Tibial nerve (tissue), 4 donors: ENCODE results near the gene MRPL2. TPM values are rescaled to one million over a fixed set of nuclear protein-coding genes. Genes with fewer than 3 reads are reported as not detected.

Source experiments
- DNase-seq, 2 donors: peaks; one replicate each; pipeline ENCODE4 v3.0.0-alpha.2; 2019; ENCODE audit warnings: low spot score in 2 of 2
- H3K27ac ChIP-seq, 4 donors: fragments of 200-600 bp; sonication (generic) in 3 of 4; one replicate each; pipeline ENCODE4 v1.5.1; 2017 to 2019; ENCODE audit warnings: mild to moderate bottlenecking in 1 of 4
- H3K27me3 ChIP-seq, 2 donors: fragments of 200-600 bp; sonication (generic) in 1 of 2; one replicate each; pipeline versions ENCODE4 v1.5.1 to v1.6.0; 2017 to 2019
- H3K36me3 ChIP-seq, 3 donors: fragments of 200-600 bp; sonication (generic); one replicate each; pipeline ENCODE4 v1.5.1; 2018 to 2019
- H3K4me1 ChIP-seq, 4 donors: fragments of 200-600 bp; sonication (generic) in 3 of 4; one replicate each; pipeline ENCODE4 v1.5.1; 2017 to 2019
- H3K4me3 ChIP-seq, 4 donors: fragments of 200-600 bp; sonication (generic) in 3 of 4; one replicate each; pipeline ENCODE4 v1.5.1; 2017 to 2019; ENCODE audit warnings: mild to moderate bottlenecking in 1 of 4, moderate library complexity in 1 of 4
- H3K9me3 ChIP-seq, 4 donors: fragments of 200-600 bp; sonication (generic) in 3 of 4; one replicate each; pipeline ENCODE4 v1.5.1; 2017 to 2019
- EP300 ChIP-seq, 2 donors: sonication (generic); formaldehyde crosslinking; IDR thresholded peaks; one replicate each; pipeline ENCODE4 v1.6.1; 2017; ENCODE audit warnings: antibody characterized with exemption in 2 of 2, mild to moderate bottlenecking in 1 of 2
- POLR2A ChIP-seq, 2 donors: fragments of 450-650 bp; IDR thresholded peaks; one replicate each; pipeline ENCODE4 v1.6.1; 2017; ENCODE audit warnings: antibody characterized with exemption in 2 of 2, mild to moderate bottlenecking in 2 of 2, moderate library complexity in 2 of 2
- WGBS, 2 donors: methylation state at CpG; one replicate each; pipeline ENCODE4 v1.1.5; 2018; 5-methylcytosine and 5-hydroxymethylcytosine counted together
- total RNA-seq, 4 donors: library from RNA; depleted of rRNA; stranded (reverse); fragments of >200 nt; gene quantifications; one replicate each; pipeline ENCODE4 v1.1.0, GENCODE V29; 2016
- TF ChIP-seq, protein P1 (sequence below), 5 experiments: fragments of 200-600 bp in 3 of 5; fragments of 450-650 bp in 2 of 5; sonication (generic) in 3 of 5; IDR thresholded peaks; one replicate each; pipeline ENCODE4 v1.5.1; 2016 to 2019; ENCODE audit warnings: antibody characterized with exemption in 5 of 5, mild to moderate bottlenecking in 3 of 5, moderate library complexity in 2 of 5

The MRPL2 gene
- total RNA-seq, 4 donors from 2014 or later = 8.4 to 17.3 (median 11.6) TPM

DNA sequence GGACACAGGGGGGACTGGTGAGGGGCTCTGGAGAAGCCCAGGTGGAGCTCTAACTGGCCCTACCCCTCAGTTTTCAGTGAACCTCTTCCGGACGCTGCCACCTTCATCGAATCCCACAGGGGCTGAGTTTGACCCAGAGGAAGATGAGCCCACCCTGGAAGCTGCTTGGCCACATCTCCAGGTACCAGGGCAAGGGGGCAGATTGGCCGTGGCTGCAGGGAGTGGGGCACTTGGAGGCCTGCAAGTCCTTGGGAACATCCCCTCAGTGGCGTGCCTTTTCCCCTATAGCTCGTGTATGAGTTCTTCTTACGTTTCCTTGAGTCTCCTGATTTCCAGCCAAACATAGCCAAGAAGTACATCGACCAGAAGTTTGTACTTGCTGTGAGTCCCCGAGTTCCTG, 52.1 kb downstream of the MRPL2 start:
- peaks cover 0 to 71% (median 8%) of the 10 kb centered on the region in 3 donors for H3K36me3 ChIP-seq
- WGBS, 2 donors = 89 to 93% methylated on average over 9 of the region's 9 CpGs

GRCh38 chr6:43006251-43006650, 53.0 kb downstream of the MRPL2 start:
- TF ChIP-seq, protein P1, sequence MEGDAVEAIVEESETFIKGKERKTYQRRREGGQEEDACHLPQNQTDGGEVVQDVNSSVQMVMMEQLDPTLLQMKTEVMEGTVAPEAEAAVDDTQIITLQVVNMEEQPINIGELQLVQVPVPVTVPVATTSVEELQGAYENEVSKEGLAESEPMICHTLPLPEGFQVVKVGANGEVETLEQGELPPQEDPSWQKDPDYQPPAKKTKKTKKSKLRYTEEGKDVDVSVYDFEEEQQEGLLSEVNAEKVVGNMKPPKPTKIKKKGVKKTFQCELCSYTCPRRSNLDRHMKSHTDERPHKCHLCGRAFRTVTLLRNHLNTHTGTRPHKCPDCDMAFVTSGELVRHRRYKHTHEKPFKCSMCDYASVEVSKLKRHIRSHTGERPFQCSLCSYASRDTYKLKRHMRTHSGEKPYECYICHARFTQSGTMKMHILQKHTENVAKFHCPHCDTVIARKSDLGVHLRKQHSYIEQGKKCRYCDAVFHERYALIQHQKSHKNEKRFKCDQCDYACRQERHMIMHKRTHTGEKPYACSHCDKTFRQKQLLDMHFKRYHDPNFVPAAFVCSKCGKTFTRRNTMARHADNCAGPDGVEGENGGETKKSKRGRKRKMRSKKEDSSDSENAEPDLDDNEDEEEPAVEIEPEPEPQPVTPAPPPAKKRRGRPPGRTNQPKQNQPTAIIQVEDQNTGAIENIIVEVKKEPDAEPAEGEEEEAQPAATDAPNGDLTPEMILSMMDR (IDR thresholded peaks at IDR 0.05) = no peak
- no peak for TF ChIP-seq EP300 (IDR thresholded peaks at IDR 0.05)
- no peak for TF ChIP-seq POLR2A (IDR thresholded peaks at IDR 0.05)
- Histone ChIP-seq H3K9me3 (no peaks in the 10 kb centered on the region), H3K4me3 (no peak overlapping the region), H3K36me3 (peaks cover 0 to 63% (median 5%) of the 10 kb centered on the region in 3 donors), H3K27ac (no peak overlapping the region), H3K27me3 (no peaks in the 10 kb centered on the region), H3K4me1 (no peaks in the 10 kb centered on the region)
- WGBS, 2 donors = 91 to 97% methylated on average over 11 of the region's 11 CpGs
- DNase-seq = no peak

More for the DNA sequence above, 52.1 kb downstream of the MRPL2 start:
- Histone ChIP-seq H3K27me3 (no peaks in the 10 kb centered on the region), H3K27ac (no peak overlapping the region), H3K9me3 (no peaks in the 10 kb centered on the region), H3K4me1 (peaks cover 0 to 8% (median 0%) of the 10 kb centered on the region in 4 donors), H3K4me3 (no peak overlapping the region)
- TF ChIP-seq POLR2A (IDR thresholded peaks at IDR 0.05) (no peak), EP300 (IDR thresholded peaks at IDR 0.05) (no peak)
- TF ChIP-seq, protein P1 (IDR thresholded peaks at IDR 0.05) = no peak
- DNase-seq = no peak

- TF ChIP-seq POLR2A (IDR thresholded peaks at IDR 0.05) = no peak
- no peak for TF ChIP-seq EP300 (IDR thresholded peaks at IDR 0.05)
- TF ChIP-seq, protein P1 (IDR thresholded peaks at IDR 0.05) = no peak
- no peaks in the 10 kb centered on the region for H3K27me3 ChIP-seq
- WGBS, 2 donors = 91 to 94% methylated on average over 5 of the region's 5 CpGs
- no peak overlapping the region for H3K4me3 ChIP-seq
- DNase-seq = no peak
- peaks cover 0 to 63% (median 5%) of the 10 kb centered on the region in 3 donors for H3K36me3 ChIP-seq
- no peak overlapping the region for H3K27ac ChIP-seq
- no peaks in the 10 kb centered on the region for H3K9me3 ChIP-seq
- H3K4me1 ChIP-seq = no peaks in the 10 kb centered on the region
These were observed 53.4 kb downstream of the MRPL2 start for GRCh38 chr6:43005844-43006243.

Other genes with a start within 250 kb of the MRPL2 start
- gene RPL7L1, start 179.8 kb downstream of the MRPL2 start, total RNA-seq = 10 to 100 TPM; 59.0 to 89.2 (median 83.7) TPM
- gene PTCRA, start 143.4 kb downstream of the MRPL2 start, total RNA-seq = not detected
- 10 to 100 TPM; 42.6 to 50.3 (median 47.1) TPM for gene CNPY3, start 130.0 kb downstream of the MRPL2 start, total RNA-seq
- 1 to 10 TPM in 3 of 4 donors, not detected in 1; 2.0 to 3.1 (median 2.1) TPM for gene GNMT, start 98.7 kb downstream of the MRPL2 start, total RNA-seq
- gene PEX6, start 80.3 kb downstream of the MRPL2 start, total RNA-seq = 10 to 100 TPM; 20.3 to 32.8 (median 27.3) TPM
- 10 to 100 TPM; 25.8 to 54.6 (median 48.3) TPM for gene PPP2R5D, start 74.9 kb downstream of the MRPL2 start, total RNA-seq
- gene MEA1, start 45.5 kb downstream of the MRPL2 start, total RNA-seq = 10 to 100 TPM; 41.8 to 91.6 (median 67.4) TPM
- 10 to 100 TPM; 74.1 to 98.3 (median 86.5) TPM for gene KLHDC3, start 45.2 kb downstream of the MRPL2 start, total RNA-seq
- gene RRP36, start 37.8 kb downstream of the MRPL2 start, total RNA-seq = 10 to 100 TPM; 39.1 to 96.3 (median 52.8) TPM
- gene CUL7, start 5.6 kb downstream of the MRPL2 start, total RNA-seq = 10 to 100 TPM; 16.3 to 21.0 (median 17.9) TPM
- 10 to 100 TPM; 21.6 to 32.9 (median 23.8) TPM for gene KLC4, start 197 bp upstream of the MRPL2 start, total RNA-seq
- 1 to 10 TPM; 1.5 to 5.5 (median 3.9) TPM for gene PTK7, start 16.9 kb upstream of the MRPL2 start, total RNA-seq
- gene SRF, start 111.8 kb upstream of the MRPL2 start, total RNA-seq = 10 to 100 TPM; 28.4 to 49.8 (median 35.3) TPM
- 10 to 100 TPM; 47.9 to 76.2 (median 49.3) TPM for gene CUL9, start 122.8 kb upstream of the MRPL2 start, total RNA-seq
- gene DNPH1, start 170.0 kb upstream of the MRPL2 start, total RNA-seq = 100 to 1,000 TPM in 2 of 4 donors, 10 to 100 TPM in 2; 61.8 to 114 (median 101) TPM
- not detected for gene TTBK1, start 184.0 kb upstream of the MRPL2 start, total RNA-seq
- not detected for gene SLC22A7, start 238.8 kb upstream of the MRPL2 start, total RNA-seq
- gene CRIP3, start 249.4 kb upstream of the MRPL2 start, total RNA-seq = 10 to 100 TPM in 1 of 4 donors, 1 to 10 TPM in 2, not detected in 1; 5.2 to 12.7 (median 6.1) TPM